ENCODE data around the gene KLRC3. TPM values are rescaled to one million over a fixed set of nuclear protein-coding genes. Genes with fewer than 3 reads are reported as not detected.

The KLRC3 gene
- total and polyA plus RNA-seq, 2 of the 13 experiments (the other 11 are each of a cell fraction or from before 2014, with no cell fraction given), result not detected

- no peak for TF ChIP-seq ATF6 (CRISPR knock-in tag; conservative IDR thresholded peaks at IDR 0.05)
- no peak for TF ChIP-seq ZNF777 (CRISPR knock-in tag; IDR thresholded peaks at IDR 0.05)
- no peak for TF ChIP-seq ZFP36L2 (CRISPR knock-in tag; IDR thresholded peaks at IDR 0.05)
- TF ChIP-seq ZNF337 (CRISPR knock-in tag; IDR thresholded peaks at IDR 0.05; ENCODE audit: borderline replicate concordance, low read depth), result no peak
- TF ChIP-seq TFAP4 (IDR thresholded peaks at IDR 0.05; ENCODE audit: borderline replicate concordance, low read depth), result peak; percentile 68; the same call in 1 of the 2 replicates
- TF ChIP-seq PLSCR1 (CRISPR knock-in tag; IDR thresholded peaks at IDR 0.05; ENCODE audit: borderline replicate concordance), result no peak
- peak; percentile 54; the same call in 1 of the 2 replicates for TF ChIP-seq HDAC2 (CRISPR knock-in tag; IDR thresholded peaks at IDR 0.05)
- TF ChIP-seq ZNF235 (CRISPR knock-in tag; IDR thresholded peaks at IDR 0.05; ENCODE audit: borderline replicate concordance), result no peak
- TF ChIP-seq GATAD2A (CRISPR knock-in tag; IDR thresholded peaks at IDR 0.05), result peak; percentile 39; the same call in 1 of the 2 replicates
- TF ChIP-seq FOXP1 (IDR thresholded peaks at IDR 0.05), result no peak
- peak; percentile 49 for TF ChIP-seq FOXP1 (CRISPR knock-in tag; IDR thresholded peaks at IDR 0.05)
- TF ChIP-seq ZNF792 (CRISPR knock-in tag; IDR thresholded peaks at IDR 0.05), result 0 out of 2 replicates have a peak, but pooled peaks have one; percentile 59
- TF ChIP-seq TCF12 (IDR thresholded peaks at IDR 0.05), result no peak
- no peak for TF ChIP-seq TCF12 (CRISPR knock-in tag; IDR thresholded peaks at IDR 0.05)
- TF ChIP-seq EHMT2 (IDR thresholded peaks at IDR 0.05; ENCODE audit: borderline replicate concordance, low read depth, low read length), result no peak
- peak; percentile 94; the same call in 1 of the 2 replicates for TF ChIP-seq ZBTB26 (CRISPR knock-in tag; IDR thresholded peaks at IDR 0.05; ENCODE audit: borderline replicate concordance)
- no peak for TF ChIP-seq ZNF574 (CRISPR knock-in tag; IDR thresholded peaks at IDR 0.05)
- no peak for TF ChIP-seq PCBP1 (IDR thresholded peaks at IDR 0.05; ENCODE audit: borderline replicate concordance, low read depth, low read length)
- no peak for TF ChIP-seq ISL2 (CRISPR knock-in tag; IDR thresholded peaks at IDR 0.05)
- no peak for TF ChIP-seq PRDM4 (CRISPR knock-in tag; IDR thresholded peaks at IDR 0.05; ENCODE audit: borderline replicate concordance)
- no peak for TF ChIP-seq PAF1 (CRISPR knock-in tag; IDR thresholded peaks at IDR 0.05)
These were observed 24.9 kb downstream of the KLRC3 start (continued) for GRCh38 chr12:10395390-10395998.

All from HepG2 (cell line).